ENCODE measurements around the gene CRIP3. TPM values are rescaled to one million over a fixed set of nuclear protein-coding genes. Genes with fewer than 3 reads are reported as not detected.

Gene CRIP3
- total RNA-seq, 4 donors from 2014 or later, result 0.45 to 0.93 TPM; not detected in 2

DNA sequence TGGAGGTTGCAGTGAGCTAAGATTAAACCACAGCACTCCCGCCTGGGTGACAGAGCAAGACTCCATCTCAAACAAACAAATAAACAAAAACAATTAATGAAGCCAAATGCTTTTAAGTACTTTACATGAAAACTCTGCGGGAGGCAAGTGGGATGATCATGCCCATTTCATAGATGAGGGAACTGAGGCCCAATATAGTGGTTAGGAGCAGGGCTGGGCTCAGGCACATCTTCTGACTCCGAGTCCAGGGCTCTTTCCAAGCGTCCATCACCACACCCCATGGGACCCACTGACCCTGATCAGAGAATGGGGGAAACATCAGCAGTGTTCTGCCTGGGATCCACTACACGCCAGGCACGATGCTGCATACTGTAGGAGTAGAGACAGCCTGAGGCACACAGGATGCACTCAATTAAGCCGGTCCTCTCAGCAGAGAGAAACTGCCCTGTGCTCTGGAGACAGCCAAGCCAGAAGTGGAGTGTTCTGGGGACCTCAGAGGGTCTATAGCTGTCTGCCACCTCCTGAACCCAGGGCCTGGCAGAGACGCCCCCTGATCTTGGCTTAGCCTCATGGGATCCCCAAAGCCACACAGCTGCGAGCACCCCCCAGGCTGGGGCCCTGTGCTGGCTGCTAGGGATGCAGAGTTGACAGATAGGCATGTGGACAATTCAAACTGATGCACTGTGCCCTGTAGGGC is 51.8 kb downstream of the CRIP3 start:
- WGBS, 2 donors, result 88 to 95% methylated on average over 7 to 9 of the region's 9 CpGs

More for the DNA sequence above, 51.8 kb downstream of the CRIP3 start:
- intact Hi-C loops (cut with DNase I), result no loop called here
- no peak overlapping the region for H3K4me3 ChIP-seq (replicated peaks in 1 of 3)
- H3K36me3 ChIP-seq, result no peaks in the 10 kb centered on the region
- H3K9me3 ChIP-seq, result no peaks in the 10 kb centered on the region
- no peaks in the 10 kb centered on the region for H3K27me3 ChIP-seq
- no peak for DNase-seq
- H3K4me1 ChIP-seq, result no peaks in the 10 kb centered on the region
- H3K27ac ChIP-seq, result no peak overlapping the region
- TF ChIP-seq, protein P1, sequence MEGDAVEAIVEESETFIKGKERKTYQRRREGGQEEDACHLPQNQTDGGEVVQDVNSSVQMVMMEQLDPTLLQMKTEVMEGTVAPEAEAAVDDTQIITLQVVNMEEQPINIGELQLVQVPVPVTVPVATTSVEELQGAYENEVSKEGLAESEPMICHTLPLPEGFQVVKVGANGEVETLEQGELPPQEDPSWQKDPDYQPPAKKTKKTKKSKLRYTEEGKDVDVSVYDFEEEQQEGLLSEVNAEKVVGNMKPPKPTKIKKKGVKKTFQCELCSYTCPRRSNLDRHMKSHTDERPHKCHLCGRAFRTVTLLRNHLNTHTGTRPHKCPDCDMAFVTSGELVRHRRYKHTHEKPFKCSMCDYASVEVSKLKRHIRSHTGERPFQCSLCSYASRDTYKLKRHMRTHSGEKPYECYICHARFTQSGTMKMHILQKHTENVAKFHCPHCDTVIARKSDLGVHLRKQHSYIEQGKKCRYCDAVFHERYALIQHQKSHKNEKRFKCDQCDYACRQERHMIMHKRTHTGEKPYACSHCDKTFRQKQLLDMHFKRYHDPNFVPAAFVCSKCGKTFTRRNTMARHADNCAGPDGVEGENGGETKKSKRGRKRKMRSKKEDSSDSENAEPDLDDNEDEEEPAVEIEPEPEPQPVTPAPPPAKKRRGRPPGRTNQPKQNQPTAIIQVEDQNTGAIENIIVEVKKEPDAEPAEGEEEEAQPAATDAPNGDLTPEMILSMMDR (IDR thresholded peaks at IDR 0.05), result no peak
- no peak for TF ChIP-seq POLR2A (IDR thresholded peaks at IDR 0.05)

Small RNAs within 50 kb of the gene (small RNA-seq; reads per million reads assigned to genes)
- gene RPL12P47, result not detected

Other genes with a start within 250 kb of the CRIP3 start
- gene MRPL2, start 249.4 kb downstream of the CRIP3 start, total RNA-seq, result 10 to 100 TPM; 12.9 to 31.9 (median 17.7) TPM
- gene KLC4, start 249.2 kb downstream of the CRIP3 start, total RNA-seq, result 10 to 100 TPM; 23.4 to 41.0 (median 30.4) TPM
- 10 to 100 TPM; 43.8 to 58.9 (median 55.0) TPM for gene PTK7, start 232.5 kb downstream of the CRIP3 start, total RNA-seq
- 10 to 100 TPM; 21.5 to 34.1 (median 22.6) TPM for gene SRF, start 137.6 kb downstream of the CRIP3 start, total RNA-seq
- gene CUL9, start 126.6 kb downstream of the CRIP3 start, total RNA-seq, result 10 to 100 TPM; 39.7 to 63.3 (median 59.0) TPM
- 100 to 1,000 TPM in 1 of 4 donors, 10 to 100 TPM in 3; 33.1 to 122 (median 84.1) TPM for gene DNPH1, start 79.3 kb downstream of the CRIP3 start, total RNA-seq
- under 1 TPM in 2 of 4 donors, not detected in 2; 0.11 to 0.15 TPM for gene TTBK1, start 65.3 kb downstream of the CRIP3 start, total RNA-seq
- gene SLC22A7, start 10.6 kb downstream of the CRIP3 start, total RNA-seq, result not detected
- gene ZNF318, start 60.8 kb upstream of the CRIP3 start, total RNA-seq, result 10 to 100 TPM; 32.4 to 84.6 (median 37.5) TPM
- 10 to 100 TPM; 10.5 to 24.3 (median 19.3) TPM for gene ABCC10, start 118.7 kb upstream of the CRIP3 start, total RNA-seq
- 1 to 10 TPM in 2 of 4 donors, under 1 TPM in 1, not detected in 1; 0.89 to 1.3 (median 1.3) TPM for gene DLK2, start 146.7 kb upstream of the CRIP3 start, total RNA-seq
- gene TJAP1, start 168.7 kb upstream of the CRIP3 start, total RNA-seq, result 10 to 100 TPM; 23.2 to 42.4 (median 34.4) TPM
- gene LRRC73, start 201.5 kb upstream of the CRIP3 start, total RNA-seq, result 1 to 10 TPM in 3 of 4 donors, under 1 TPM in 1; 0.67 to 2.0 (median 1.6) TPM
- gene YIPF3, start 208.1 kb upstream of the CRIP3 start, total RNA-seq, result 100 to 1,000 TPM; 126 to 145 (median 128) TPM
- 10 to 100 TPM; 27.6 to 41.9 (median 38.2) TPM for gene POLR1C, start 208.3 kb upstream of the CRIP3 start, total RNA-seq